Measurements from ENCODE around the gene CRY2.

CRY2 gene

GRCh38 chr11:45918331-45918941 is 71.2 kb downstream of the CRY2 start:
- DNase-seq (ENCODE audit: low spot score) = peak; percentile 82

DNA sequence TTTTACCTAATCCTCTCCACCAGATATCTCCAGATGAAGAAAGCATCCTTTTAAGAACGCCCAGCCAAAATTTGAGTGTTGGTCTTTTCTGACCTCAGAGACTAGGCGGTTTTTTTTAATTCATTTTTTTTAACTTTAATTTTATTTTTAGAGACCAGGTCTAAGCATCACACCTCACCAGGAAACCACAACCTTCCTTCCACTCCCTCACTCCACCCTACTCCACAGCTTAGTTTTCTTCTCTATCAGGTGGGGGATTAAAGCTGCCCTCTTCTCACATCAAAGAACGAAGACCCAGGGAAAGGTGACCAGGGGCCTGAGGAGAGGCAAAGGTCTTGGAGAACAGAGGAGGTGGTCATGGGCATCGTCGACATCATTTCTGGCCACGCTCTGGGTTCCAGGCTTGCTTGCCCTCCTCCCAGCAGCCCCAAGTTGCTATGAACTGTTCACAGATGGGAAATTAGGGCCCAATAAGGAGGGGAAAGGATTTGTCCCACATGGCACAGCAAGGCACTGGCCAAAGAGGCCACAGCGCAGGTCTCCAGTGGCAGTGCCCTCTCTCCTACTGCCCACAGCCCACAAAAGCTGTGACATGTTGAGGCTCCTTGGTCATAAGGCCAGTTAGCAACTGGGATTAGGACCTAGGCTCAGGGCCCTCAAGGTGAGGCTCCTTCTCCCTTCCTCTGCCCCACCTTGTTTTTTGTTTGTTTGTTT is 71.8 kb downstream of the CRY2 start:
- DNase-seq (ENCODE audit: low spot score) = no peak

DNA sequence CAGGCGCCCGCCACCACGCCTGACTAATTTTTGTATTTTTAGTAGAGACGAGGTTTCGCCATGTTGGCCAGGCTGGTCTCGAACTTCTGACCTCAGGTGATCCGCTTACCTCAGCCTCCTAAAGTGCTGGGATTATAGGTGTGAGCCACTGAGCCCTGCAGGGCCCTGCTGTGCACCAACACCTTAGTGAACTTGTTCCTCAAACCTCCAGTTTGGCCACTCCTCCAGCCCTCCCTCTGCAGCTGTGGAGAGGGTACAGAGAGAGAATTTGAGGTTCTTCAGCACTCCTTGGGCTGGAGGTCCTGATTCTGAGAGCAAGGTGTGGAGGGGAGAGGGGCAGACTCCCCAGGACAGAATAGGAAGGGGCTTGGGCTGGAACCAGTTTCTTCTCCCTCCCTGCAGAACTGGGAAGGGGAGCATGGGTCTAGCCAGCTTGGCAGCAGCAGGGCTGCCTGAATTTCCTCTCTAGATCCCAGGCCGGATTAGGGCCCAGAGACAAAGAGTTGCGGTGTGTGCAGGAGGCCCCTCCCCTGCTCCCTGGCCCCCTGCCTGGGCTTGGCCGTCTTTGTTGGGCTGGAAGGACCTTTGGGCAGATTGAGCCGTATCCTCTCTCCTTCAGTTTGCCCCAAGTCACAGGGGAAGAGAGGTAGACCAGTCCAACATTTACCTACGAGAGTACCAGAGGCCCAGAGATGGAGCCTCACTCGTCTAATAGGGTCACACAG is 72.7 kb downstream of the CRY2 start:
- DNase-seq (ENCODE audit: low spot score) = no peak

DNA sequence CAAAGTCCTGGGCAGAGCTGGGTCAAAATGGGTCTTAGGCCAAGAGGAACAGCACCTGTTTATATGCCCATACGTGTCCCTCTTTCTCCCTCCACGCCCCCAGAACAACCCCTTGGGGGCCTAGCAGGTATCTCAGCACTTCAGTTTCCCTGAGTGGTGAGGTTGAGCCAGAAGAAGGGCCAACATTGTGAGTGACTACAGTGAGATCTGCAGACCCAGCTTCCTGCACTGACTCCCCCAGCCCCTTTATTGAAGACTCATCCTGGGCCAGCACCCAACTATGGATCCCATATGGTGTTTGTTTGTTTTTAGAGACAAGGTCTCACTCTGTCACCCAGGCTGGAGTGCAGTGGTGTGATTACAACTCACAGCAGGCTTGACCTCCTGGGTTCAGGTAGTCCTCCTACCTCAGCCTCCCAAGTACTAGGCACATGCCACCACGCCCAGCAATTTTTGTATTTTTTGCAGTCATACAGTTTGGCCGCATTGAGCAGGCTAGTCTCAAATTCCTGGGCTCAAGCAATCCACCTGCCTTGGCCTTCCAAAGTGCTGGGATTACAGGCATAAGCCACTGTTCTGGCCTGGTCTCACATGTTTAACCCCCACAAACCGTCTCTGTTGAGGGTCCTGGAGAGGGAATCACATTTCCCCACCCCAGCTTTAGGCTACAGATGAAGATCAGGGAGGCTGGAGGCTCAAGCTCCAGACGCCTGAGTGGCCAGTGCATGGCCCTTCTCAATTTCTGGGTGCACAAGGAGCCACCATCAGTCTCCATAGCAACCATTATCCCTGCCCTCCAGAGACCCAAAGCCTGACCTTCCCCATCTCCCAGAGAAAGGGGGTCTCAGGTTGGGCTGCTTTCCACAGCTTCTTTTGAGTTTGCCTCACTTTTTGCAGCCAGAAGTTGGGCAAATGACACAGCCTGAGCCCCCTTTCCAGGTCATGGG is 73.5 kb downstream of the CRY2 start:
- no peak for DNase-seq (ENCODE audit: low spot score)

DNA sequence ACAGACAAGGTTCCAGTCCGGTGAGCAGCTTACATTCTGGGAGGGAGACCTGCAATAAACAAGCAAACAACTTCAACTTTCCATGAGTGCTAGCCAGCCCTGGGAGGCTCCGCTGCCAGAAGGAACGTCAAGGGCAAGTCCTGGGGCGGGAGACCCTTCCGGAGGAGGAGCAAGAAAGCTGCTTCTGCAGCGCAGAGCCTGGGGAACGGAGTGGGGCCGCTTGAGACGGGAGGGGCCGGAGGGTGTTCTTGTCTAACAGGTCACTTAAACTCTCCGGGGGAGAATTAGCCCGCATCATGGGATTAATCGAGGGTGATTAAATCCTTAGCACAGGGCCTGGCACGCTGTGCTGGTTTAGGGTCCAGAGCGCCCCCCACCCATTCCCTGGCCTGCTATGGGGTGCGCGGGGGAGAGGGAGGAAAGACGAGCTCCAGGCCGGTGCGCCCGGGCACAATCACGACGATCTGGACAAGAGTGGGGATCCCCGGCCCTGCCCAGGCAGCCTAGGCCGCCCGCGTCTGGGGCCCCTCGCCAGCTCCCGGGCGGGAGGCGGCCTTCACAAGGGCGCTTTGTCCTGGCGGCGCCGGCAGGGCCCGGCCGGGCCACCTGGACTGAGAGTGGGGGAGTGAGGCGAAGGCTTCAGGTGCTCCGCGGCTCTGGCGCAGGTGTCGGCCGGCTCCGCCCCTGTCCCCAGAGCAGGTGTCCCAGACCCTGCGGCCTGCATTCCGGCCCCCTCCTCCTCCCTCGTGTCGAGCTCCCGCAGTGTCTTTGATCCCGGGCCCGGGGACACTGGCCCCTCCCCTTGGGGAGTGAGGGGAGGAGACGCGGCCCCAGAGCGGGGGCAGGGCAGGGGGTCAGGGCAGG is 74.5 kb downstream of the CRY2 start:
- peak; percentile 89 for DNase-seq (ENCODE audit: low spot score)

GRCh38 chr11:45922425-45923082 is 75.3 kb downstream of the CRY2 start, which contains the start of gene LARGE2:
Gene LARGE2 (plus strand): TSS chr11:45922656. CDS start chr11:45922883, 227 bp downstream.
- DNase-seq (ENCODE audit: low spot score) = peak; percentile 98

DNA sequence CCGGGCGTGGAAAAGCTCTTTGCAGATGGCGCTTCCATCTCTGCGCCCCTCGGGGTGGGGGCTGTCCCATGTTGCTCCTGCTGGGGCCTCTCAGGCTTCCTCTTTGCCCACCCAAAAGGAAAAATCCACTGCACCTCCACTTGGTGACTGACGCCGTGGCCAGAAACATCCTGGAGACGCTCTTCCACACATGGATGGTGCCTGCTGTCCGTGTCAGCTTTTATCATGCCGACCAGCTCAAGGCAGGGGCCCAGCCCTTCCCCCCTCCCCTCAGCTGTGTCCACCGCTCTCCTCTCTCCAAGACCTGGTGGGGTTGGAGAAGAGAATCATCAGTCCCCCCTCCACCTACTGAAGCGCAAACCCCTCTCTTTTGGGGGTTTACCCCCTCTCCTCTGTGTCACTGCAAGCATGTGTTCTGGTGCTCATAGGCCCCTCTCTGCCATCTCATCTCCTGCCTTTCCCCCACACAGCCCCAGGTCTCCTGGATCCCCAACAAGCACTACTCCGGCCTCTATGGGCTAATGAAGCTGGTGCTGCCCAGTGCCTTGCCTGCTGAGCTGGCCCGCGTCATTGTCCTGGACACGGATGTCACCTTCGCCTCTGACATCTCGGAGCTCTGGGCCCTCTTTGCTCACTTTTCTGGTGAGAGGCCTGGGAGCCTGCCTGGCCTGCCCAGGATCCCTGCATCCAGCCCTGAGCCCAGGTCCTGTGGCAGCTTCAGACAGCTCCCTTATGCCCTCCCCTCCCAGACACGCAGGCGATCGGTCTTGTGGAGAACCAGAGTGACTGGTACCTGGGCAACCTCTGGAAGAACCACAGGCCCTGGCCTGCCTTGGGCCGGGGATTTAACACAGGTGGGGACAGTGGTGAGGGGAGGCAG is 77.0 kb downstream of the CRY2 start:
- DNase-seq (ENCODE audit: low spot score) = no peak

GRCh38 chr11:45924927-45925326 is 77.7 kb downstream of the CRY2 start:
- no peak for DNase-seq (ENCODE audit: low spot score)

GRCh38 chr11:45925550-45925949 is 78.3 kb downstream of the CRY2 start:
- DNase-seq (ENCODE audit: low spot score) = no peak

GRCh38 chr11:45926001-45926401 is 78.7 kb downstream of the CRY2 start:
- no peak for DNase-seq (ENCODE audit: low spot score)

DNA sequence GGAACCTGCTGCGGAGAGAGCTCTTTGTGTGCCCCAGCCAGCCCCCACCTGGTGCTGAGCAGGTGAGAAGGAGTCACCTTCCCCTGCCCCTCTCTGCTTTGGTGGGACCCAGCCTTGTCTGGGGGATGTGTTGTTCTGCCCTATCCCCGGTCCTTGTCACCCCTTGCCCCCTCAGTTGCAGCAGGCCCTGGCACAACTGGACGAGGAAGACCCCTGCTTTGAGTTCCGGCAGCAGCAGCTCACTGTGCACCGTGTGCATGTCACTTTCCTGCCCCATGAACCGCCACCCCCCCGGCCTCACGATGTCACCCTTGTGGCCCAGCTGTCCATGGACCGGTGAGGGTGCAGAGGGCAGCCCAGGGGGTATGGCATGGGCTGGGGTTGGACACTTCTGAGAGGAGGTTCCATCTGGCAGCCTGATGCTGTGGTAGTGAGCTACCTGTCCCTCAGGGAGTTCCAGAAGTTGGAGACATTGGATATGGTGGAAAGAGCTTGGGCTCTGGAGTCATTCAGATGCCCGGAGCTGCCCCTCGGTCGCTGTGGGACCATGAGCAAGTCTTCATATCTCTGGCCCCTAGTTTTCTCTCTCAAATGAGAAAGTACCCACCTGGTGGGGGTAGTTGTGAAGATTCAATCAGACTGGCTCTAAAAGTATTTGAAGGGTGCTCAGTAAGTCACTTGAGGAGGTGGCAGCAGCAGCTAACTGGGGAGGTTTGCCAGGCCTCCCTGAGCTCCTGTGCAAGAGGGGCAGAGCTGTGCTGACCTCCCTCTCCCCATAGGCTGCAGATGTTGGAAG is 79.5 kb downstream of the CRY2 start:
- DNase-seq (ENCODE audit: low spot score) = no peak

DNA sequence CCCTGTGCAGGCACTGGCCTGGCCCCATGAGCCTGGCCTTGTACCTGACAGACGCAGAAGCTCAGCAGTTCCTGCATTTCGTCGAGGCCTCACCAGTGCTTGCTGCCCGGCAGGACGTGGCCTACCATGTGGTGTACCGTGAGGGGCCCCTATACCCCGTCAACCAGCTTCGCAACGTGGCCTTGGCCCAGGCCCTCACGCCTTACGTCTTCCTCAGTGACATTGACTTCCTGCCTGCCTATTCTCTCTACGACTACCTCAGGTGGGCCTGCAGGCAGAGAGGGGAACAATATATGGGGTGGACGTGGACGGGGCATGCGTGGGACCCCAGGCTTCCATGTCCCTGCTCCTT is 80.0 kb downstream of the CRY2 start:
- DNase-seq (ENCODE audit: low spot score) = no peak

GRCh38 chr11:45927684-45928413 is 80.6 kb downstream of the CRY2 start:
- DNase-seq (ENCODE audit: low spot score) = no peak

GRCh38 chr11:45928535-45929215 is 81.4 kb downstream of the CRY2 start:
- DNase-seq (ENCODE audit: low spot score) = no peak

DNA sequence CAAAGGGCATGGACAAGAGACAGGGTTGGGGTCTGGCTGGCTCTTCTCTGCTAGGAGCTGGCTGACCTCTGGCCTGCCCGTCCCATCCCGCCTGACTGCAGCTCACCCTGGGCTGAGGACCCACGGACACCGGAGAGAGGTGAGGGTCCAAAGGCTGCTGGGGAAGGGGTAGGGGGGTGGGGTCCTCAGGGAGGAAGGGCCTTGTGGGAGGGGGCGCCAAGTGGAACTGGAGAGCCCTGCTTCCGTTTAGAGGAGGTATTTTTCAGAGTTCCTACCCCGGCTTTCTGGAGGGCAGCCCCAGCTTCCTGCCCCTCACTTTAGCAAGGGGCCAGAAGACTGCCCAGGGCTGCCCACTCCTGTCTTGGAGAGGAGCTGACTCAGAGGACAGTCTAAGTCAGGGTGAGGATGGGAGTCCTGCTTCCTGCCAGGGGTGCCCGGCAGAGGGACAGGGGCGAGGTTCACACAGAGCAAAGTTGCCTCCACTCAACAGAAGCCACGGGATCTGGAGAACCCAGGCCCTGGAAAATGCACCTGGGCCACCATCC is 82.3 kb downstream of the CRY2 start:
- no peak for DNase-seq (ENCODE audit: low spot score)

DNA sequence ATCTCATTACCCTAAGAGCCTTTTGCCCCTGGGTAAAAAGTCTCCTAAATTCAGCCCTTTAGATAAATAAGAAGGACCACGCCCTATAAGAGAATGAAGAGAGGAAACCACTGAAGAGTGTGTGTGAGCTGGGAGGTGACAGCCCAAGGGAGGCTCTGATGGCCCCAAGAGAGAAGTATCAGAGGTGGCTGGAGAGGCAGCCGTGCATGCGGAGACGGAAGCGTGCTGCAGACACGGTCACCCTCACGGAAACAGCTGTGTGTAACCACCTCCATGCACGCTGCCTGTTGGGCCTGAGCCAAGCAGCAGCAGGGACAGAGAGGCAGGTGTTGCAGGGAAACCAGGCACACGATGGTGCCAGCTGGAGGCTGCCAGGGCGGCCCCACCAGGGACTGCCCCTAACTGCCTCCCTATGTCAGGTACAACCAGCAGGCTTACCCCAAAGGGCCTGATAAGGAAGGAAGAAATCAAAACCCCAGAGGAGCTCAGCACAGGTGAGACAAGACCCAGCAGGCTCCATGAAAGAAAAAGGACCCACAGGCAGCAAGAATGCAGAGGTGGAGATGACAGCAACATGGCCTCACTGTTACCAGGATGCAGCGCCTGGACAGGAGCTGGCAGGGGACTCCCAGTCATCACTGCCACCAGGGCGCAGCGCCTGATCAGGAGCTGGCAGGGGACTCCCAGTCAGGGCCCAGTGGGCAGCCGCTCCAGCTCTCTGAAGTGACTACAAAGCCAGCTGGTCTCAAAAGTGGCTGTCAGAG is 82.9 kb downstream of the CRY2 start:
- no peak for DNase-seq (ENCODE audit: low spot score)
